Embryonic facial prominence (tissue), 1 donor: ENCODE data around the gene PKD1L1.
"Not testable (repeated sequence)": the region's sequence is repeated elsewhere in the genome, so short reads cannot be mapped to it uniquely, and the experiment has no call there.

Experiments used
- DNase-seq: peaks from one replicate; pipeline ENCODE4 v3.0.0-alpha.2; 2016; ENCODE audit errors: extremely low spot score

PKD1L1 gene

DNA sequence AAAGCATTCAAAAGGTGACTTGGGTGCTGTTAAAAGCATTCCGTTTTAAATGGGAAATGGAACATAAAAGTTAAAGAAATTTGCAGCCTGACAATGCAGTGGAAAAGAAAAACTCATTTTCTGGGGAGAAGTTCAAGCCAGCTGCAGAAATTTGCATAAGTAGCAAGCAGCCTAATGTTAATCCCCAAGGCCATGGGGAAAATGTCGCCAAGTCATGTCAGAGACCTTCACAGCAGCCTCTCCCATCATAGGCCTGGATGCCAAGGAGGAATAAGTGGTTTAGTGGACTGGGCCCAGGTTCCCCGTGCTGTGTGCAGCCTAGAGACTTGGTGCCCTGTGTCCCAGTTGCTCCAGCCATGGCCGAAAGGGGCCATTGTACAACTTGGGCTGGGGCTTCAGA lies 154.2 kb downstream of the PKD1L1 start:
- no peak for DNase-seq

DNA sequence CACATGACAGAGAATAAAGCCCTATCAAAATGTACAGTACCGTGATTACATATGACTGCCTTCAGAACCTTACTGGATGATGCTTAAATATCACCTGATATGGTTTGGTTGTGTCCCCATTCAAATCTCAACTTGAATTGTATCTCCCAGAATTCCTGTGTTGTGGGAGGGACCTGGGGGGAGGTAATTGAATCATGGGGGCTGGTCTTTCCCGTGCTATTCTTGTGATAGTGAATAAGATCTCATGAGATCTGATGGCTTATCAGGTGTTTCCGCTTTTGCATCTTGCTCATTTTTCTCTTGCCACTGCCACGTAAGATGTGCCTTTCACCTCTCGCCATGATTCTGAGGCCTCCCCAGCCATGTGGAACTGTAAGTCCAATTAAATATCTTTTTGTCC lies 155.1 kb downstream of the PKD1L1 start:
- not testable (repeated sequence) for DNase-seq

DNA sequence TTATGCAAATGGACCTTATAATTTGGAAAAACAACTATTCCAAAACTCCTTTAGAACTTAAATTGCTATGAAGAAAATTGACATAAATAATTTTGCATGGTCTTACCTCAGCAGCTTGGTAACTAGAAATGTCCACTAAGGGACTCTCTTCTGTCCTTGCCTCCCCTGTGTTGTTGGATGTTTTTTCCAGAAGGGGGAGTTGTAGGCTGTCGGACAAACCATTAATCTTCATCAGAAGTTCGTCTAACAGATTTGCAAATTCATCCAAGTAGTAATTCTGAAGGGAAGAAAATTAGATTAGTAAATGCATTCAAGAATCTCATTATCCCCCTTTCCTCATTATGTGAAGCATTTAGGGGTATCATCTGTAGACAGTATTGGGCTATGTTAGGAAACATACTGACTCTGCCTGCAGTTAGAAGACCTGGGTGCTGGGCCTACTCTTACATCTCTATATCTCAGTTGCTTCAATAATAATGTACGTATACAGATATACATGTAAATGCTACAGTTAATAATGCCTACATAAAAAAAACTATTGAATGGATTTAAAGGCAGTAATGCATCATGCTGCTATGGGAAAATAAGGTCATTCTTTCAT lies 155.6 kb downstream of the PKD1L1 start:
- no peak for DNase-seq

DNA sequence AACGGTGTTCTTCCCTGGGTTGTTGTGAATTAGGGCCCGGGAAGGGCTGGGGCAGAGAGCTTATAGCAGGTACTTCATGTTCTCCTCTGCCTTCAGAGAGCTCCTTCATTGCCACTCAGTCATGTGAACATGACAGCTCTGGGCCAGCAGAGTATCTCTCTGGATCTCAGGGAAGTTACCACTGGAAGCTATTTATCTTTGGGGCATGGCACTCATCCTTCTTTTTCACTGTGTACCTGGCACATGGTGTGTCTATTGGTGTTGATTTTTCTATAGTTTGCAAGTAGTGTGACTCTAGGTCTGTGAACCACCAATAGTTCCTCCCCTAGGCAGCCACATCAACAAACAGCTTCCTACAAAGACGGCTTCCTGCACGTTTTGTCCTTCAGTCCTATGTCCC lies 156.6 kb downstream of the PKD1L1 start:
- no peak for DNase-seq

DNA sequence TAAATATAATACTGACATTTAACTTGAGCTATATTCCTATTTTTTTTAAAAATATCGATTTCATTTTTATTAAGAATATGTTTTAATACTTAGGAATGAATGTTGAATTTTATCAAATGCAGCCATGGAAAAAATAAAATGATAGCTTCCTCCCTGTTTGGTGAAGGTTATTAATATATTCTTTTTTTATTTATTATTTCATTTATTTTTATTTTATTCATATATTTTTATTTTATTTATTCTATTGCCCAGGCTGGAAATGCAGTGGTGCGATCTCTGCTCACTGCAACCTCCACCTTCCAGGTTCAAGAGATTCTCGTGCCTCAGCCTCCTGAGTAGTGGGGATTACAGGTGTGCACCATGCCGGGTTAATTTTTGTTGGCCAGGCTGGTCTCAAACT lies 160.2 kb downstream of the PKD1L1 start:
- DNase-seq: no peak

DNA sequence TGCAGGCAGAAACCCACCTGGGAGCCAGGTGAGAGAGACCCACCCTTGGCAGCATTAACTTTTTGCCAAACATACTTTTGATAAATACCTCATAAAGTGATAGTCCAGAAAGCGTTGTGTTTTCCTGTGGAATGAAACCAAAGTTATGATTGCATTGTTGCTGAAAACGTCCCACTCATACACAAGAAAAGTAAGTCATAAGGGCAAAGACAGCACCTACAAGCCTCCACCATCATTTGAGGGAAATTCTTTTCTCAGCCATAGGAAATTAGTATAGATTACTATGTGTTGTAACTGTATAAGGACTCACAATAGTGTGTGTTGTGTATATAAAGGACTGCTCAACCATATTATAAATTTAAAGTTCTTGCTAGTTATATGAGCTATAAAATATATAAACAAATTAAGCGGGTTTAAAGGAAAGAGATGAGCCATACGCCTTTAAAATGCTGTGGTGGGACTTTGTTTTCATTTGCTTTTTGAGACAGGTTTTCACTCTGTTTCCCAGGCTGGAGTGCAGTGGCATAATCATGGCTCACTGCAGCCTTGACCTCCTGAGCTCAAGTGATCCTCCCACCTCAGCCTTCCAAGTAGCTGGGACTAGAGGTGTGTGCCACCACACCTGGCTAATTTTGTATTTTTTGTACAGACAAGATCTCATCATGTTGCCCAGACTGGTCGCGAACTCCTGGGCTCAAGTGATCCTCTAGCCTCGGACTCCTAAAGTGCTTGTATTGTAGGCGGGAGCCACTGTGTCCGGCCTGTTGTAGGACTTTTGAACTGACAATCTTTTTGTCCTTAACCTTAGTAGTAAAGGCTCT lies 160.8 kb downstream of the PKD1L1 start:
- DNase-seq: no peak

DNA sequence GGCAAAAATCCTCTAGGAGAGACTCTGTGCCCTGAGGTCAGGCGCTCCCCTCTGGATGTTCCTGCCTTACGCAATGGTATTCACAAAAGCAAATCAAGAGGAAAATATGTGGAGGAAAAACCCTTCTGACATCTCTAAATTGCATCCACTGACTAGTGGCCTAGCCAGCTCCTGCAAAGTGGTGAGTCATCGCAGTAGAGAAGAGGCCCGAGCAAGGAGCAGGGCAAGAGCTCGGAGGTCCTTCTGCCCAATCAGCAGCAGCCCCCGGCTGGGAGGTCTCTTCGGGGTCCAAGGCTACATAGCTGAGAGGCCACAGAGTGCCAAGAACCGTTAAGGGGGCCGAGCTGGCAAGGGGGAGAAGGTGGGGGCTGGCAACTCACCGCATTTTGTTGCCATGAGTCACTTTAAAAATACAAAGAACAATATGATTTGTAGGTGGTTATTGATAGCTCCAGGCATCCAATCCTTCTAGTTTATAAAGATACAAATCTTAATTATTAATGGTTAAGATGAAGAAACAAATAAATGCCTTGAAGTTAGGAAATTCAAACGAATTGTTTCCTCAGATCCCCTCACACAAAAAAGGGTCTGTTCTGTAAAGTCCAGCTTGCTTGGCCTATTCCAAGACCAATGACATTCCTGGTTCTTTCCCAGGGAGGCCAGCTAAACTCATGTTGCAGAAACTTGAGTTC lies 161.6 kb downstream of the PKD1L1 start:
- DNase-seq: no peak

DNA sequence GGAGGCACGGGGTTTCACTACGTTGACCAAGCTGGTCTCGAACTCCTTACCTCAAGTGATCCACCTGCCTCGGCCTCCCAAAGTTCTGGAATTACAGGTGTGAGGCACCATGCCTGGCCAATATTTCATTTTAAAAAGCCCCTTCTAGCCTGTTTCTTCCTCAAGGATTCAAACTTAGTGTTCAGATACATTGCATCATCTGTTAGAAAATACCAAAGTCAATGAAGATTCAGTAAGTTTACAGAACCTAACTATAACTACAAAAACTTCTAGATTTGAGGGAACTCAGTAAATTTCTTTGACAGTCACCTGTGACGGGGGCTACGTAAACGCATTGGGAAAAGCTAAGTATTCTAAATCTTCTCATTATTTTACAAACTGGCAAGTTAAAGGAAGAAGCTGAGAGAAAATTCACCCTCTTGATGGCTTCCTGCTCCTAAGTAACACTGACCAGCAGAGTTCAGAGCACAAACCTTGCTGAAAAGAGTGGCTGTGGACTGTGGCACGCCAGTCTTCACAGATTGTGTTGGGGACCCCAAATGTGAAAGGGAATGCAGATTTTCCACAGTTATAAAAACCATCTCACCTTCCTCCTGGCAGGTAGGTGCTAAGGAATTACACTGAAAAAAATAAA lies 162.2 kb downstream of the PKD1L1 start:
- no peak for DNase-seq

DNA sequence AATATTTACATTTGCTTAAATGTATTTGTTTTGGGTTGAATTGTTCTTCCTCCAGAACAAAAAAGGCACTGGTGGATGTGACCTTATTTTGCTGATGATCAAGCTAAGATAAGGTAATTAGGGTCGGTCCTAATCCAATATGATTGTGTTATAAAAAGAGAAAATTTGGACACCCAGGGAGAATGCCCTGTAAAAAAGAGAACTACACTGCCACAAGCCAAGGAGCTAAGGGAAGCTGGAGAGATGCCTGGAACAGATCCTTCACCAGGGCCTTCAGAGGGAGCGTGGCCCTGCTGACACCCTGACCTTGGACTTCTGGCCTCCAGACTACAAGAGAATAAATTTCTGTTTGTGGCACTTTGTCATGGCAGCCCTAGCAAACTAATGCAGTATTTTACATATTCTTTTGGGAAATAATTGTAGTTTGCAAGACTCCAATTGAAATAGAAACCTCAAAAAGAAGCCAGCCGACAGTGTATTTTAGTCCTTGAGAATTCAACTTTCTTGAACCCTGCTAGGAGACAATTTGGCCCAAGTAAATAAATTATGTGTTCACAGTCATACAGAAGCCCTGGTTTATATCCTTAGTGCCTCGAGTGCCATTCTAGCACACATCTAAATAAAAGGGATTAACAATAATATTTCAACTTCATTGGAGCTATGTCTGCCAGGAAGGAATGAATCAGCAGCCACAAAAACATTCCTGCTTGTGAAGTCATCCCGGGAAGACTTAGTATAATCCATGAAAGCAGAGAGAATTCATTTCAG lies 164.6 kb downstream of the PKD1L1 start:
- peak; percentile 53 for DNase-seq

DNA sequence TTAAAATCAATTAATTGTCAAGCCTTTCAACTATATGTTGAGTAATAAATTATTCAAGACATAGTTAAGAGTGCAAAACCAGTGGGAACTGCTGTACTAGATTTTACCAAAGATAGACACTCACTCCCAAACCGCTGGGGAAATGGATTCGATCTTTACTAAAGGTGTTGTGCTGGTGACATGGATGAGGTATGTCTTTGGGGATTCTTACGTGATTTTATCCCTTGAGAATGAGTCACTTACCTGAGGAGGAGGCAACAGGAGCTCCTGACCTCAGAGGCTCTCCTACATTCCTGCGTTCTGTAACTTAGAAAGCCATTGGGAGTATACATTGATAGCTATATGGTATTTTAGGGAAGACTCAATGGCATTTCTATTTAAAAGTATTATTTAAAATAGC lies 165.5 kb downstream of the PKD1L1 start:
- DNase-seq: no peak

DNA sequence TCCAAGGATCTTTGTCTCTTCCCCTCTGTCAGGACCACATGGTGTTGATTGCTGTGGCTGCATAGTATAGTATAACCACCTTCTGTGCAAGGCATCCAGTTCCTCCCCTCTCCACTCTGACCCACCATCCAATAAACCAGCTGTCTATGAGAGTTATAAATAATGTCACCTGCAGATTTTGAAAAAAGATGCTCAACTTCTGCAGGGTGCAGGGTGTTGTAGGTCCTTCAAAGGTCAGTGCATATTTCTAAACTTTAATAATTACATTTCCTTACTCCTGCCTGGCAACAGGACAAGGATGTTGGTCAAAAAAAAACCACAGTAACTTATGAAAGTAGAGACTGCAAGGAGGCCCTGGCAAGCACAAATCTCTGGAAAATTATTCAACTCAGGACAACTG lies 166.2 kb downstream of the PKD1L1 start:
- DNase-seq: no peak

DNA sequence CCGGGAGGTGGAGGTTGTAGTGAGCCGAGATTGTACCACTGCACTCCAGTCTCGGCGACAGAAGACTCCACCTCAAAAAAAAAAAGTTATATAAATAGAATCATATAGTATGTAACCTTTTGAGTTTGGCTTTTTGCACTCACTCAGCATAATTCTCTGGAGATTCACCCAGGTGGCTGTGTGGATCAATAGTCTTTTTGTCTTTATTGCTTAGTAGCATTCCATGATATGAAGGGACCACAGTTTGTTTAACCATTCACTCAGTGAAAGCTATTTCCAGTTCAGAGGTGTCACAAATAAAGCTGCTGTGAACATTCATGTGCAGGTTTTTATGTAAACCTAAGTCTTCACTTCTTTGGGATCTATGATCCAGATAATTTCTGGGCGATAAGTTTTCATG lies 167.7 kb downstream of the PKD1L1 start:
- no peak for DNase-seq

DNA sequence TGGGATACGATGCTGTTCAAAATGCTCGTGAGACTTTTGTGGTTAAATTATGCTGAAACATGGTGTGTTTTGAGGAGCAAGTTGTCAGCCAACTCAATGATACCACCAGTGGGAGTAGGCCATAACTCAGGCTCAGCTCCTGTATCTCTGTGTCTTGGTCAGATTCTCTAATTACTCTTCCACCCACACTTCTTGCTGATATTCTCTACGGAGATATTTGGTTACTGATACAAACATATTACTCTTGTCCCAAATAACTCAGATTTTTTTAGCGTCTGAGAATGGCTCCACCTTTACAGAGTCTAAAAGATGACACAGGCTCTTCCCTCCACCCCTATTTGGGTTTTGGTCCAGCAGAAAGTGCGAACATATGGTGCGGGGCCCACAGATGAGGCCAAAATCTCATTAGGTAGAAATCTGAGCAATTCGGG lies 168.9 kb downstream of the PKD1L1 start:
- no peak for DNase-seq

DNA sequence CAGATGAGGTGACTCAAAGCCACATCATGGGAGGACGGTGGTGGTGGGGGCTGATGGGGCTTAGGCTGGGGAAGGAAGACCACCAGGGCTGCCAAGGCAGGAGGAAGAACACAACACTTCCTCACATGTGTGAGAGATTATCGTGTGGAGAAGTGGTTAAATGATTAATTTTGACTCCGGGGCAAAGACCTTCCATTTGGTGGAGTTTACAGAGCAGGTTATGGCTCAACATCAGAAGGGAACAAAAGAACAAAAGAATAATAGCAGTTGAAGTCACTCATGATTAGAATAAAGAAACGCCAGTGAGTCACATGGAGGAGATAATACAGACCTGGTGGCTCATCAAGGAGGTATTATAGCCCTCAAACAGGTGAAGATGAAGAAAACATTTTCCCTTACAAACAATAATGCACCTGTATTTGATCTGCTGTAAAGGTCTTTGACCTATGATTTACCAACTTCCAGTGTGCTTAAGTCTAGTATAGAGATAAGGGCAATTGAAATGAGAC lies 170.1 kb downstream of the PKD1L1 start:
- no peak for DNase-seq

DNA sequence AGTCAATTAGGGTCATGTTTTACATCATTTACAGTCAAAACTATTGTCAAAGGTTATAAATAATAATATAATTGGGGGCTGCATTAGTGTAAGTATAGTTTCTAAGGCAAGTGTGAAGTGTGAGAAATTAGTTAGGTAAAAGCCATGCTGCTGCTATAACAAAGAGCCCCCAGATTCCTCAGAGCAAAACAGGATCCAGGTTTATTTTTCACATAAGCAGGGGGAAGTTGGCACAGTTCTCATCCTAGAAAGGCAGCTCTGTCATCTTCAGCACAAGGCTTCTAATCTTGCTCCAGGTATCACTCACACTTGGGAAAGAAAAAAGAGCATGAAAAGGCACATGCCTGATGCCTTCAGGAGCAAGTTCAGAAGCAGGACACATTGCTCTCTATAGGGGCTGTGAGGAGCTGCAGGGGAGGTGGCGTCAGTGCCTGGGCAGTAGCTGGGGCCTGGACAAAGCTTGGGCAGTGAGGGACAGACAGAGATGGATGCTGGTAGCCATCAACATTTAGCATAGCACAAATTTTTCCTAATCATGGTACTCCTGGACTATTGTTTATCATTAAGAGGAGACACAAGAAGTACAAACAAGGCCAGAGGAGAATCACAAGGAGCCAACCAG lies 170.6 kb downstream of the PKD1L1 start:
- no peak for DNase-seq

DNA sequence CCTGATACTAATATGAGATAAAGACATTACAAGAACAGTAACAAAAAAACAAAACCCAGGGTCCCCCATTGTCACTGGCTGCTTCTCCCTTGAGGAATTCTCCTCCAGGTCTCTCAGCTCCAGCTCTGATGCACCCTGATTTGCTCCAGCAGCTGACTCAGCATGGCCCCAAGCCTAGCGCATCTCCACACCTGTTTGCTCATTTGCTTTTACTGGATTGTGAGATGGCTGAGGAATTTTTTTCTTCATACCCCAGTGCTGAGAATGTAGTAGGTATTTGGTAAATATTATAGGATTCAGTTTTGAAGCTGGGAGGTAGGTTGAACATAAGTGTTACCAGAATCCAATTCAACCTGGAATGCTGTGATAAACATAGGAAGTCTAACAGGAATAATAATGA lies 171.9 kb downstream of the PKD1L1 start:
- no peak for DNase-seq

DNA sequence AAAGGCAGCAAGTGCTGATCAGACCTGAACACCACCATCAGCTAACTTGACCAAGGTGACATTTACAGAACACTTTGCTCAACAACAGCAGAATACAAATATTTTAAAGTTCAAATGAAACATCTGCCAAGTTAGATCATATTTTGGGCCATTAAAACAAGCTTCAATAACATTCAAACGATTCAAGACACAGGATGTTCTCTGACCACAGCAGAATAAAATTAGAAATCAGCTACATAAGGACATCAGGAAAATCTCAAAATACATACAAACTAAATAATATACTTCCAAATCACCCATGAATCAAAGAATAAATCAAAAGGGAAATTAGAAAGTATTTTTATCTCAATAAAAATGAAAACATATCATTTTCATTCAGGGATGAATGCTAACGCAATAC lies 173.0 kb downstream of the PKD1L1 start:
- DNase-seq: no peak

DNA sequence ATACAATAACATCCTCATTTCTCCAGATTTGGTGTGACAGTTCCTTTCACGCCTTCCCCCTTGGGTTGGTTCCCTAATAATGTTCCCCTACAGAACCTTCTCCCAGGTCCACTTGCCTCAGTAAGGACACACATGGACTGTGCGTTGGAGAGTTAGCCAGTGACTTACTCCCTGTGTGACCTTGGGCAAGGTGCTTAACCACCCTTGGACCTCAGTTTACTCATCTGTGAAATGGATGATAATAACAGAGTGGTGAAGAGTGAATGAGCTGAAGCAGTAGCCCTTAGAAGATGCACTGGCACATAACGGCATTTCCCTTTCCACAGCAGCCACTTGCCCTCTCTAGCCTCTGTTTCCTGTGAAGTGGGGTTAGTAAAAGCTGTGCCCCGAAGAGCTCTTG lies 175.8 kb downstream of the PKD1L1 start:
- no peak for DNase-seq

DNA sequence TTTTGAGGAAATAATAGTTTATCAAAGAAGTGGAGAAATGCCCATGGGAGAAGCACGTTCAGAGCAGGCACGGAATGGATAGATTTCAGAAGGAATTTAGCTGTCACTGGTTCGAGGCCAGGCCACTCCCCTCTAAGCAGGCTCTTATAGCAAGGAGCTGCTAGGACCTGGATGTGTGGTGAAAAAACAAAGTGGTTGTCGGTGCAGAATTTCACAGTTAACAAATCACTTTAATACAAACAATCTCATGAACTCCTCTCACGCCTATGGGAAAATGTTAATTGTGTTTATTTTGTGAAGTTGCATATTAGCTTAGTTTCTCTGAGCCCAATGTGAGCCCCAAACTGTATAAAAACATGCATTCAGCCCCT lies 176.3 kb downstream of the PKD1L1 start:
- no peak for DNase-seq

DNA sequence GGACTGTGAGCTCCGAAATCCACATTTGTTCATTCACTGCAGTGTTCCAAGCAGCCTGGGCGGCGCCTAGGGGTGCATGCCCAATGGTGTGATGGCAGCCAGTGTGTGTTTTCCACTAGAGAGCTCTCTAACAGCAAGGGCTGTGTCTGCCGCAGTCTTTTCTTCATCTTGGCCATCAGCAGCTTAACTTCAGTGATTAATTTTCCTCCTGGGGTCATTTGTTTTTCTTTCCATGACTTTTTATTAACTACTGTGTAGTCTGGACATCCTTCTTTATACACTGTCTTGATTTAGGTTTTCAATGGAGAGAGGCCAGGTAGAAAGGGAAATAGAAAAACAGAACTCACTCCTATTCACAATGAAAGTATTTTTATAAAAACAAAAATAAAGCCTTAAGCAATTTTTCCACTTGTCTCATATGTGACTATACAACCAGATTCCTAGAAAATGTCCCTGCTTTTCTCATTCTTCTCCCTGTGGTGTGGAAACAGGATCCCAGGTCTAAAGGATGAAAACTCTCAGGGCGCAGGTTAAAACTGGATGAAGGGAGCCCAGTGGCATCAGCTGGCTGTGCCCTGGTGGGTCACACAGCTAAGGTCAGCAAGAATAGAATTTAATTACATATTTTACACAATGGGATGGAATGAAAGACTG lies 176.8 kb downstream of the PKD1L1 start:
- DNase-seq: no peak

DNA sequence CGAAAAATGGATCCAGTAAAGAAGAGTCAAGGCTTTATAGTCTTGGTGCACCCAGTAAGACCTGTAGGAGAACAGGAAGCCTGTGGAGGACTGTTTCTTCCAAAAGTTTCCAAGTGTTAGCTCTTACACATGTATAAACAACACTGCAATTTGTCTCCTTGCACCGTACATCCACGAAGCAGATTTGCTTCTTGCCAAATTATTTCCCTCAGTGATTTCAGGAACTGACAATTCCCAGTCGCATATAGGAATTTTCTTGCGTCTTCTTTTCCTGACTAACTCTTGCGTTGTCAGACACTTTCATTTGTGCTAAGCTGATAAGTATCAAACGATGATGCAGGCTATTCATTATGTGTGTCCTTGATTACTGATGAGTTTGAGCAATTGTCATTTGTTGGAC lies 182.1 kb downstream of the PKD1L1 start:
- DNase-seq: no peak
